HG03135 (cell line): Measurements from ENCODE around the gene ASB16.
"Not testable (repeated sequence)": the region's sequence is repeated elsewhere in the genome, so short reads cannot be mapped to it uniquely, and the experiment has no call there.

ENCODE experiments used
- ATAC-seq: cut with Tn5 transposase; IDR thresholded peaks from one replicate; pipeline ENCODE4 v1.9.1; 2021; ENCODE audit warnings: mild to moderate bottlenecking, moderate library complexity; ENCODE audit not compliant: unreplicated experiment

ASB16 gene

DNA sequence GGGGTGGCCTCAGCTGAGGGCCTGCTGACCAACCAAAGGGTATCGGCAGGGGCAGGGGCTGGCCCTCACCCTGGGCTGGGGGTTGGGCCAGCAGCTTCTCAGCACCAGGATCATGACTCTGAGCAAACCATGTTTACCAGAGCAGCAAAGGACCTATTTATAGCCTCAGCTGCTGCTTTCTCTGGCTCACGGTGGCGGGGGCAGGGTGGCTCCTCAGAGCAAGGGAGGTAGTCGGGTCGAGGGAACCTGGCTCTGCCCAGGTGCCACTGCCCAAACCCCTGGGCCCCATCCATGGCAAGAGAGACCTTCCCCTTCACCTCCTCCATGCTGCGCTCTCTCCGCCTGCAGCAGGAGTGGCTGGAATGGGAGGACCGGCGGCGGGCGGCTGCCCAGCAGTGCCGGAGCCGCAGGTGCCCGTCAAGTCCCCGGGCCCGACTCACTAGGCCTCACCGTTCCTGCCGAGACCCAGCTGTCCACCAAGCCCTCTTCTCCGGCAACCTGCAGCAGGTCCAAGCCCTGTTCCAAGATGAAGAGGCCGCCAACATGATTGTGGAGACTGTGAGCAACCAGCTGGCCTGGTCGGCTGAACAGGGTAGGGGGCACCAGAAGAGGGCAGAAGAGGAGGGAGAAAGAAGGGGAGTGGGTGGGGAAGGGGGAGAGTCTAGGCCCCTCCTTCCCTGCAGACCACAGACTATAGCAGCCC, at the start of gene ASB16:
ASB16 (plus strand) TSS at position 206 of the 703 bp plus-strand sequence; CDS start at position 292, 86 bp downstream.
- no peak for ATAC-seq

DNA sequence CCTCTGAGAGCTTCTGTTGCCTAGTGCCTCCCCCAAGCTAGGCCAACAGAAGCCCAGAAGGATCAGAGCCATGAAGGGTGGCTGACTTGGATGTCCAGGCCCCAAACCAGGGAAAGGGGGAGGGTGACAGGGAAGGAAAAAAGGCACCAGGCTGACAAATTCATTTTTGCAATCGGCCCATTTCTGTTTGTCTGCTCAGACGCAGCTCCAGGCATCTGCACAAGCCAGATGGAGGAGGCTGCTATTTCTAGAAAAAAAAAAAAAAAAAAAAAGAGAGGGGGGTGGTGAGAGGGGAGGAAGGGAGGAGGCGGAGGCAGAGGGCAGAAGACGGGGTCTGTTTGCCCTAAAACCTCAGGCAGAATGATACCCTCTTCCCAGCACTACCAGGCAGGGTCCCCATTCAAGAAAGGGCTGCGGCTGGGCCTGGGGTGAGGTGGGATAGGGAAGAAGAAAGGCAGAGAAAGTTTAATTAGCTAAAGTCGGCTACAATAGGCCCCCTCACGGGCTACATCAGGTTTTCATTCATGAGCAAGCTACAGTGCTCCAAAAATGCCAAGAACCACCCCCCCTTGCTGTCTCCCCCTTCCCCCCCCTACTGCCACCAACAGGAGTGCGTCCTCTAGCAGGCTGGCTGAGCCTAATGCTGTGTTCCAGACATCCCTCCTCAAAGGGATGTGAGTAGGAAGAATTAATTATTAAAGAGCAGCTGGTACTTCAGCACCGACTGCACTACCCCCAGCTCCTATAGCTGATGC, 49.5 kb upstream of the ASB16 start:
- ATAC-seq: no peak

DNA sequence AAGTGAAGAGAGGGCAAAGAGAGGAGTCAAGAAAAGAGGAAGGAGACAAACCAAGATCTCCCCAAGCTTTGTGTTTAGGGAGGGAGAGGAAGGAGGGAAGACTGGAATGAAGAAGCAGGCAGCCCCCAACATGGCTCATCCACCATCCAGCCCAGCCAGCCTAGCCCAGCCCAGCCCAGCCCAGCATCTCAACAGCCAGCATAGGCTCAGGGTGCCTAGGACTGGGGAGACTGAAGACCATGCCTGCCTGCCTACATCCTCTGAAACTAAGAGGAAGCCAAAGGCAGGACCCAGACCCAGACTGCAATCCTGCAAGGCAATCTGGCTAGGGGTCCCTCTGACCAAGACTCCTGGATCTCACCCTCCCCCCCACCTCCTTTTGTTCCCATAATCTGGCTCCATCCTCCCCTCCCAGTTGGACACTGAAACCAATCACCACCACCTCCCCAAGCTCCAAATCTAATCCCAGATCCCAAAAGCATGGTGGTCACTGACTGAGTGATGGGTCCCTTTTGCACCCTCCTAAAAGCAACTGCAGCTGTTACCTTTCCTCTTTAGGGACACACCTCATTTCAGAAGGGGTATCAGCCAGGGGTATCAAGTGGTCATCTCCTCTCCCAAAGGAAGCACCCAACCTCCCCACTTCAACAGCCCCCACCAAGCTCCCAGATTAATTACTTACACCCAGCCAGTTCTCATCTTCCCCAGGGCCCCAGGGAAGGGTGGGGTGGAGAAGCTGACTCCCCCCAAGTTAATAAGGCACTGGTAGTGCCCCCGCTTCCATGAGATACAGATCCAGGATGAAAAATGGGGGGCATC, 48.3 kb upstream of the ASB16 start:
- ATAC-seq: no peak

- ATAC-seq: peak; percentile 22
Observed at GRCh38 chr17:44122816-44123355, 47.6 kb upstream of the ASB16 start.

GRCh38 chr17:44123356-44124117, 47.0 kb upstream of the ASB16 start, which contains the start of gene HDAC5:
Gene HDAC5, minus strand, starts transcription at chr17:44123641. Its CDS starts 6,126 bp downstream, at chr17:44117515.
- peak; percentile 85 for ATAC-seq

DNA sequence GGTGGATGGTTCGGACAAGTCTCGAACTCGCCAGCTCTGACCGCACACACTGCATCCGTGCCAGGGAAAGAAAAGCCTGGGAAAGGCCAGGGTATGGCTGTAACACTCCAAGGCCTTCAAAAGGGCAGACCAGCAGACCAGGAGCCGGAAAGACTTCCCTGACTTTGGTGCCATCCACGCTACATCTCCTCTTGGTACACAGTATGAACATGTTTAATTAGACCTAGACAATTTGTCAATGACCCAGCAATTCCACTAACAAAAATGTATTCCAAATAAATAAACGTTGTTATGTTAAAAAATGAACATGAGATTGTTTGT, 46.4 kb upstream of the ASB16 start:
- no peak for ATAC-seq

GRCh38 chr17:44128383-44128782, 42.1 kb upstream of the ASB16 start:
- ATAC-seq: no peak

DNA sequence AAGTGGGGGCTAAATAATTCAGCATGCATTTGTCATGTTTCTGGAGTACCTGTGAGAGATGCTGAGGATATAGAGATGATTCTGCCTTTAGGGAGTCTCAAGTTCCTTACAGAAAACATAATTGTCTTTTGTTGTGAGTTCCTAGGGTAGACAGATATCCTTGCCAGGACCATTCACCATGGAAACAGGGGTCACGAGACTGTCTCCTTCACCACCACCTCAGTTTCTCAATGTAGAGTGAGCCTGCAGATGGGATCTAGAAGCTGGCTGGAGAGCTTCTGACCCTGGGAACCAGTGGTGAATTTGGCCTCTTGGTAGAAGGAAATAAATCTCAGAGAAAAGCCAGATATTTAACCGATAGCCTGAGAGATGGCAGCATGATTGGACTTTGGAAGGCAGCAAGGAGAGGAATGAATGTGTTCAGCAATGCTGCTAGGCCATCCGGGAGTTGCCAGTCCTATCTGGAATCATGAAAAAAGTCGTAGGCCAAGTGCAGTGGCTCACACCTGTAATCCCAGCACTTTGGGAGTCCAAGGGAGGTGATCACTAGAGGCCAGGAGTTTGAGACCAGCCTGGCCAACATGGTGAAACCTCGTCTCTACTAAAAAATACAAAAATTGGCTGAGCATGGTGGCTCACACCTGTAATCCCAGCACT, 39.7 kb upstream of the ASB16 start:
- no peak for ATAC-seq

DNA sequence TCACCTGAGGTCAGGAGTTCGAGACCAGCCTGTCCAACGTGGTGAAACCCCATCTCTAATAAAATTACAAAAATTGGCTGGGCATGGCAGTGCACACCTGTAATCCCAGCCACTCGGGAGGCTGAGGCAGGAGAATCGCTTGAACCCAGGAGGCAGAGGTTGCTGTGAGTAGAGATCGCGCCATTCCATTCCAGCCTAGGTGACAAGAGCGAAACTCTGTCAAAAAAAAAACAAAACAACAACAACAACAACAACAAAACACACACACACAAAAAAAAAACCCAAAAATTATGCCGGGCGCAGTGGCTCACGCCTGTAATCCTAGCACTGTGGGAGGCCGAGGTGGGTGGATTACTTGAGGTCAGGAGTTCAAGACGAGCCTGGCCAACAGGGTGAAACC, 39.1 kb upstream of the ASB16 start:
- ATAC-seq: not testable (repeated sequence)

DNA sequence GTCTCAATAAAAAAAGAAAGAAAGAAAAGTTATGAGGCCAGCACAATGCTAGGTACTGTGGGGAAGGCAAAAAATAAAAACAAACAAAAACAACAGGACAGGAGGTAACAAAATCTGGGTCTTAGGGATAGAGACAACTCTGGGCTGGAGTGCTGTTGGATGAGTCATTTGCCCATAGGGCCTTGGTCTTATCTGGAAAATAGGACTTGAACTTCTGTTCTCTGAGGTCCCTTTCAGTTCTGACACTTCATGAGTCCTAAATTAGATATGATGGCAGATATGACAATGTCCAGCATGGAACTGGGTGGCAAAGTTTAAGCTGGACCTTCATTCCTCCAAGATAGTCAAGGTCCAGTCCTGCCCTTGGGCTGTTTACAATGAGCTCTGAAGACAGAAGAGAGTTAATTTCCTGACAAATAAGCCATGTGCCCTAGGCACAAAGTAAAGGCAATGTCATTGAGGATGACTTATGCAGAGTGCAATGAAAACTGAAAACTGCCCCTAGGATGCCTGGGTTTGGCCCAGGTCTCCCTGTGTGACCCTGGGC, 38.2 kb upstream of the ASB16 start:
- no peak for ATAC-seq

DNA sequence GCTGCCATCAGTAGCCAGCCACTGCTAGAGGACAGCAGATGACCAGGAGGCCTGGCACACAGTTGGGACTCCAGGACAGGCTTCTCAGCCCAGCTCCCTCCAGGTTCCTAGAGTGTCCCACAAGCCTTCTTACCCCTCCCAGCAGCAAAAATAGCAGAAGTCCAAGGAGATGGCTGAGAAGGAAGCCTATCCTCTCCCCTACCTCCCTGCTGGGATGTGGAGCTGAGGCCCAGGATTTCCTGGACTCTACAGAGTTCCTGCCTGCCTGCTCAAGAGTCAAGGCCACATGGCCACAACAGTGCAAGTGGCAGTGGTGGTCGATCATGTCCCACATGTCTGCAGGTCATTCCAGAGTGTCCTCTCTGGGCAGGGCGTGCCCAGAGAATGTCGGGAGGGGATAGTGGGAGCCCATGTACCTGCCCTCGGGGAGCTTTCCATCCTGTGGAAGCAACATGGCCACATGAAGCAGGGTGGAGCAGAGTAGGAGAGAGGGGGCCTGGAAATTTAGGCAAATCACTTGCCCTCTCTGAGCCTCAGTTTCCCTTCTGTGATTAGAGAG, 36.5 kb upstream of the ASB16 start:
- ATAC-seq: no peak

GRCh38 chr17:44134752-44135568, 35.5 kb upstream of the ASB16 start:
- no peak for ATAC-seq

DNA sequence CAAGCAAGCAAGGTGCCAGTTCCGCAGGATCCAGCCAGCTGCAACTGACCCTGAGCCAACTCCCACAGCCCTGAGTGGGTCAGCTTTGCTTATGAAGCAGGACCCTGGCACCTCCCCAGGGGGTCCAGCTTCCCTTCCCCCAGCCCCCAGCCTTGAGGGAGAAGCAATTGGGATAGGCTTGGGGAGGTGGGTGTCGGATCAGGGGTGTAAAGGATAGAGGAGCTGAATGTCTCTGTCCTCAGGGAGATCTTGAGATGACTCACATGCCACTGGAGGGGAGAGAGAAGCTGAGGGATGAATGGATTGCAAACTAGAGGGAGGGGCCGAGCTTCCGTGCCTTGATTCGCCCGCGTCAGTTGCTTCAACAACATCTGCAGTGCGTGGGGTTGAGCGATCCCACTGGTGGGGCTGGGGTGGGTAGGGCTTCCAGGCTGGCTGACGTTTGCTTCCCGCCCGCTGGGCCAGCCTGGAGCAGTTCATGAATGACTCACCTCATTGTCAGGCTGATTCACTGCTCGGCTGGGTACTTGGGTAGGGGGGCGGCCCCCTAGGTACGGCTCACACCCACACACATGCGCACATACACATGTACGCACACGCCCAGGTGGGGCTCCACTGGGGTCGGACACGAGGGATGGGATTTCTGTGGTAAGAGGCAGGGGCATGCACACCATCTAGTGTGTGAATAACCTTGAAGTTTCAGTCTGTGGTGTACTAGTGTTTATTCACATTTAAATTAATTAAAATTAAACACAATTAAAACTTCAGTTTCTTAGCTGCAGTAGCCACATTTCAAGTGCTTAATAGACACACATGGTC, 32.4 kb upstream of the ASB16 start:
- no peak for ATAC-seq

GRCh38 chr17:44143921-44144320, 26.6 kb upstream of the ASB16 start:
- not testable (repeated sequence) for ATAC-seq

GRCh38 chr17:44144966-44145739, 25.4 kb upstream of the ASB16 start:
- ATAC-seq: no peak

DNA sequence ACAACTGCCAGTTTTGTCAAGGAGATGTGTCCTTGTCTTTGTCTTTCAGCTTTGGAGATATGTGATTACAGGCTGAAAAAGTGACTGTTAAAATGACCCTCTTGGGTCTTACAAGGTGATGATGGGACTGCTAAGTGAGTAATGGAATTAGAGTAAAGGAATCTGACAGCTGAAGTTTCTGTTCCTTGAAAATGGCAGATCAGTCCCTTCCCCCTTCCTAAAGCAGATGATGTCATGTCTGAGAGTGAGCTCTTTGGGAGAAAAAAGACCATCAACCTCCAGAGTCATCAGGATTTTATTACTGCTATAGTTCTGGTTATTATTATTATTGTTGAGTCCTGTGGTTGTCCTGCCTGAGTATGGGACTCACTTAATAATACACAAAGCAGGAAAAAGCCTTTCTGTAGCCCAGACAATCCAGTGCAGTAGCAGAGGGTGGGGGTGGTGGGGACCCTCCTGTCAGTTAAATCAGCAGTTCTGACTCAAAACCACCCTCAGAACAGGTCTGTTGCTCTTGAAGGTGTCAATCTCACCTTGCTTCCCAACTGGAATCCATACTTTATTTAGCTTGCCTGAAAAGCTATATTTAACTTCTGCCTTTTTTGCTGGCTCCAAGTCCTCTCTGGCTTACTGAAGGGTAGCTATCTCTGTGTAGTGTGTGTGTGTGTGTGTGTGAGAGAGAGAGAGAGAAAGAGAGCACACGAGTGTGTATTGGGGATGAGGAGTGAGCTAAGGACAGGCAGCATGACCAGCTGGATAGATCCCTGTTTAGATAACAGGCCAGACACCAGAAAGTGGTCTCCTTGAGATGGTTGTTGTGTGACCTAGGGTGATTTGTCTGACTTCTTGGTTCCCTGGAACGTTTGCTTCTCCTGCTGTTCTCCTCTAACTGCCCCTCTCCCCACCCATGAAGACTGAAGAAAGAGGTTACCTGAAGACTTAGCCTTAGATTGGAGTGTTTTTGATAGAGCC, 23.8 kb upstream of the ASB16 start:
- ATAC-seq: no peak
